ENCODE results near the gene PKD1L1. TPM values are rescaled to one million over a fixed set of nuclear protein-coding genes. Genes with fewer than 3 reads are reported as not detected.

PKD1L1 gene
- total RNA-seq, 1 donor from 2014 or later: 0.89 TPM

GRCh38 chr7:47833211-47833610 lies 115.1 kb downstream of the PKD1L1 start:
- Mint-ChIP-seq H3K4me1 (ENCODE audit: low read depth) (peaks cover 10% of the 10 kb centered on the region), H3K4me3 (ENCODE audit: low read depth) (no peak overlapping the region), H3K36me3 (ENCODE audit: insufficient read depth) (no peaks in the 10 kb centered on the region), H3K27me3 (peaks cover 3% of the 10 kb centered on the region), H3K27ac (no peak overlapping the region), H3K9me3 (ENCODE audit: low read depth) (no peaks in the 10 kb centered on the region)
- no peak for TF ChIP-seq CTCF (IDR thresholded peaks at IDR 0.05; ENCODE audit: unreplicated experiment)
- DNase-seq (ENCODE audit: low spot score, unreplicated experiment): no peak

GRCh38 chr7:47832105-47832715 lies 116.1 kb downstream of the PKD1L1 start:
- Mint-ChIP-seq H3K9me3 (ENCODE audit: low read depth) (no peaks in the 10 kb centered on the region), H3K36me3 (ENCODE audit: insufficient read depth) (no peaks in the 10 kb centered on the region), H3K27me3 (peaks cover 8% of the 10 kb centered on the region), H3K4me3 (ENCODE audit: low read depth) (no peak overlapping the region), H3K4me1 (ENCODE audit: low read depth) (peaks cover 10% of the 10 kb centered on the region), H3K27ac (no peak overlapping the region)
- no peak for DNase-seq (ENCODE audit: low spot score, unreplicated experiment)
- no peak for TF ChIP-seq CTCF (IDR thresholded peaks at IDR 0.05; ENCODE audit: unreplicated experiment)

GRCh38 chr7:47830015-47830414 lies 118.3 kb downstream of the PKD1L1 start:
- Mint-ChIP-seq H3K9me3 (ENCODE audit: low read depth) (no peaks in the 10 kb centered on the region), H3K27ac (no peak overlapping the region), H3K27me3 (peaks cover 8% of the 10 kb centered on the region), H3K4me3 (ENCODE audit: low read depth) (no peak overlapping the region), H3K36me3 (ENCODE audit: insufficient read depth) (no peaks in the 10 kb centered on the region), H3K4me1 (ENCODE audit: low read depth) (peaks cover 10% of the 10 kb centered on the region)
- DNase-seq (ENCODE audit: low spot score, unreplicated experiment): no peak
- no peak for TF ChIP-seq CTCF (IDR thresholded peaks at IDR 0.05; ENCODE audit: unreplicated experiment)

- peaks cover 8% of the 10 kb centered on the region for H3K27me3 Mint-ChIP-seq
- DNase-seq (ENCODE audit: low spot score, unreplicated experiment): no peak
- H3K36me3 Mint-ChIP-seq (ENCODE audit: insufficient read depth): no peaks in the 10 kb centered on the region
- no peak for TF ChIP-seq CTCF (IDR thresholded peaks at IDR 0.05; ENCODE audit: unreplicated experiment)
- H3K4me1 Mint-ChIP-seq (ENCODE audit: low read depth): no peaks in the 10 kb centered on the region
- no peak overlapping the region for H3K4me3 Mint-ChIP-seq (ENCODE audit: low read depth)
- H3K9me3 Mint-ChIP-seq (ENCODE audit: low read depth): no peaks in the 10 kb centered on the region
- no peak overlapping the region for H3K27ac Mint-ChIP-seq
Observed at GRCh38 chr7:47827871-47828270, 120.4 kb downstream of the PKD1L1 start.

- Mint-ChIP-seq H3K4me3 (ENCODE audit: low read depth) (no peak overlapping the region), H3K27me3 (peaks cover 8% of the 10 kb centered on the region), H3K27ac (no peak overlapping the region), H3K9me3 (ENCODE audit: low read depth) (no peaks in the 10 kb centered on the region), H3K4me1 (ENCODE audit: low read depth) (no peaks in the 10 kb centered on the region), H3K36me3 (ENCODE audit: insufficient read depth) (no peaks in the 10 kb centered on the region)
- TF ChIP-seq CTCF (IDR thresholded peaks at IDR 0.05; ENCODE audit: unreplicated experiment): no peak
- DNase-seq (ENCODE audit: low spot score, unreplicated experiment): no peak
Observed at GRCh38 chr7:47827351-47827756, 120.9 kb downstream of the PKD1L1 start.

Data from progenitor cell of endocrine pancreas (in vitro differentiated cells).